GM12801 (cell line): ENCODE measurements around the gene PGLYRP4.

Source experiments
- TF ChIP-seq, protein P1 (sequence below): IDR thresholded peaks from one replicate; pipeline ENCODE4 v1.5.1; 2011; ENCODE audit warnings: control low read depth; ENCODE audit not compliant: insufficient read length; ENCODE audit errors: extremely low read depth

PGLYRP4 gene

DNA sequence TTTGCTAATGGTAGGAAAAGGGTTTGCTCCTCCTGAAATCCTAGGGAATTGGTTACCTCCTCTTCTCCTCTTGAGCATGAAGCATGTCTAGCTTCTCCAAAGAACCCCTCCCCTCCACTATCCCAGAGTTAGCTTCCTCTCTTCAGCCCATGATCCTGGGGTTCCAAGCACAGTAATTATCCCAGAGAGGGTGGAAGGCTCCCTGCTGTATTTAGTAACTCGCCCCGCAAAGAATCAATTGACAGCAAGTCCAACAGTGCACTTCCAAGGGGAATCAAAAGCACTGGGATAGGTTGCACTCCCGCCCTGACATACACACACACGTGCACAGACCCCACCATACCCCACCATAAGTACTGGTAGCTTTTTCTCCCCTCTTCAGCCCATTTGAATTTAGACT, 39.1 kb upstream of the PGLYRP4 start:
- TF ChIP-seq, protein P1, sequence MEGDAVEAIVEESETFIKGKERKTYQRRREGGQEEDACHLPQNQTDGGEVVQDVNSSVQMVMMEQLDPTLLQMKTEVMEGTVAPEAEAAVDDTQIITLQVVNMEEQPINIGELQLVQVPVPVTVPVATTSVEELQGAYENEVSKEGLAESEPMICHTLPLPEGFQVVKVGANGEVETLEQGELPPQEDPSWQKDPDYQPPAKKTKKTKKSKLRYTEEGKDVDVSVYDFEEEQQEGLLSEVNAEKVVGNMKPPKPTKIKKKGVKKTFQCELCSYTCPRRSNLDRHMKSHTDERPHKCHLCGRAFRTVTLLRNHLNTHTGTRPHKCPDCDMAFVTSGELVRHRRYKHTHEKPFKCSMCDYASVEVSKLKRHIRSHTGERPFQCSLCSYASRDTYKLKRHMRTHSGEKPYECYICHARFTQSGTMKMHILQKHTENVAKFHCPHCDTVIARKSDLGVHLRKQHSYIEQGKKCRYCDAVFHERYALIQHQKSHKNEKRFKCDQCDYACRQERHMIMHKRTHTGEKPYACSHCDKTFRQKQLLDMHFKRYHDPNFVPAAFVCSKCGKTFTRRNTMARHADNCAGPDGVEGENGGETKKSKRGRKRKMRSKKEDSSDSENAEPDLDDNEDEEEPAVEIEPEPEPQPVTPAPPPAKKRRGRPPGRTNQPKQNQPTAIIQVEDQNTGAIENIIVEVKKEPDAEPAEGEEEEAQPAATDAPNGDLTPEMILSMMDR, result no peak

- TF ChIP-seq, protein P1, result no peak
Observed at GRCh38 chr1:153387001-153387400, 38.4 kb upstream of the PGLYRP4 start.

GRCh38 chr1:153386500-153386901, 37.9 kb upstream of the PGLYRP4 start:
- TF ChIP-seq, protein P1, result no peak

GRCh38 chr1:153384958-153385580, 36.4 kb upstream of the PGLYRP4 start:
- TF ChIP-seq, protein P1, result no peak

GRCh38 chr1:153380711-153381110, 32.1 kb upstream of the PGLYRP4 start:
- TF ChIP-seq, protein P1, result no peak

GRCh38 chr1:153379591-153379990, 30.9 kb upstream of the PGLYRP4 start:
- TF ChIP-seq, protein P1, result no peak

- TF ChIP-seq, protein P1, result no peak
Observed at GRCh38 chr1:153375511-153375910, 26.9 kb upstream of the PGLYRP4 start, which contains the start of gene S100A12. TSS of gene S100A12 (minus strand) at chr1:153375621. CDS start at chr1:153374592, 1,029 bp downstream.
